NCI-H146 treated with DMSO at 0.1 percent for 48 hours (cell line): ENCODE measurements around the gene DTYMK.

Source experiments
- DNase-seq: peaks from one replicate; lab custom pipeline; 2025; ENCODE audit not compliant: unreplicated experiment; lab: John Stamatoyannopoulos, UW

Gene DTYMK

GRCh38 chr2:241708879-241709278 is 22.3 kb upstream of the DTYMK start:
- DNase-seq, result no peak

DNA sequence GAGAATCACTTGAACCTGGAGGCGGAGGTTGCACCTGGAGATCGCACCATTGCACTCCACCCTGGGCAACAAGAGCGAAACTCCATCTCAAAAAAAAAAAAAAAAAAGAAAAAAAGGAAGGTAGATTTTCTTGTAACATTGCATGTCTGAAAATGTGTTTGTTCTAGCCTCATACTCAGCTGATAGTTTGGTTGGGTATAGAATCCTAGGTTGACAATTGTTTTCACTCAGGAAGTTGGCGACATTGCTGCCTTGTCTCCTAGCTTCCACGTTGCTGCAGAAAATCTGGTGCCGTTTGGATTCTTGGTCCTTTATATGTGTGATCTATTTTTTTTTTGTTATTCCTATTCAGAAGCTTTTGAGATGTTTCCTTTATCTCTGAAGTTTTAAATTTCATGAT is 19.9 kb upstream of the DTYMK start:
- DNase-seq, result no peak

DNA sequence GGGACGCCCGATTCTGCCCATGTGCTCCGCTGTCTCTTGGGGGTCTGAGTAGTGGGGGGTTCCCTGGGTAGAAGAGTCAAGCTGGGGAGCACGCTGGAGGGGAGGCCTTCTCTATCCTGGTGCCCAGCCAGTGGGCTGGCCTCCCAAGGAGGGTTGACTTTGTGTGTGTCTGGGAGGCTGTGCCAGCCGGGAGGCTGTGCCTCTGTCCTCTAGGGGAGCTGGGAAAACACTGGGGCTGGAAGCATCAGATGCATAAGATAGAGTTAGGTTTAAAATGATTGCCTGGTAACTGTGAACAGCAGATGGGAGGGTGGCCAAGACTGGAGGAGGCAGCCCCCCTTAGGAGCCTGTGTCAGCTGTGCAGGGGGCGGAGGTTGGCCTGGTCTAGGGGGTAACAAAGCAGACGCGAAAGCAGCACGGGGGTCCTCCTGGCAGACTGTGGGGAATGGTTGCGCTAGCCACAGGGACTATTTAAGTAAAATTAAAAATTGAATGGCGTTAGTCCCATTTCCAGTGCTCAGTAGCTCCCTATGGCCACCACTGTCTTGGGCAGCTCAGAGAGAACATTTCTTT is 16.5 kb upstream of the DTYMK start:
- DNase-seq, result no peak

GRCh38 chr2:241702155-241703031 is 15.8 kb upstream of the DTYMK start:
- DNase-seq, result peak; percentile 37

- peak; percentile 55 for DNase-seq
Observed at GRCh38 chr2:241701399-241702154, 15.0 kb upstream of the DTYMK start, which contains the start of gene ING5. TSS of gene ING5 (plus strand) at chr2:241702039. CDS start at chr2:241702066, 27 bp downstream.

DNA sequence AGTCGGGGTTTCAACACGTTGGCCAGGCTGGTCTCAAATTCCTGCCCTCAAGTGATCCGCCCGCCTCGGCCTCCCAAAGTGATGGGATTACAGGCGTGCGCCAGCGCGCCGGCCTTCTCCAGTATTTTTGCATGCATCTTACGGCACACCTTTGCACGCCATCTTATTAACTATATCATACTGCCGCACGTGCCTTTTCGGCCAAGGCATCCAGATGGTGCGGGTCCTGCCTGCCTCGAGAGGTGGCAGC is 14.5 kb upstream of the DTYMK start:
- peak; percentile 62 for DNase-seq

DNA sequence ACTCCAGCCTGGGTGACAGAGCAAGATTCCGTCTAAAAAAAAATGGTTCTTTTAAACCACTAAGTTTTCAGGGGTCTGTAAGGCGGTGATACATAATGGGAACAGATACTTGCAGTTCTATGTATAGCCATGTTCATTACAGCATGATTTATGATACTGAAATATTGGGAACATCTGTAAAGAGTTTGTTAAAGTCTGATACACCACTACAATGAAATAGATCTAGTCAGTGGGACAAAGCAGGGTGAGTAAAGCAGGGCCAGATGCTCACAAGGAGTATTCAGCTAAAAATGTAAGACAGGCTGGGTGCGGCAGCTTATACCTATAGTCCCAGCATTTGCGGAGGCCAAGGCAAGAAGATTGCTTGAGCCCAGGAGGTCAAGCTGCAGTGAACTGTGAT is 9.0 kb upstream of the DTYMK start:
- DNase-seq, result no peak

GRCh38 chr2:241692448-241692847 is 5.8 kb upstream of the DTYMK start:
- DNase-seq, result no peak

DNA sequence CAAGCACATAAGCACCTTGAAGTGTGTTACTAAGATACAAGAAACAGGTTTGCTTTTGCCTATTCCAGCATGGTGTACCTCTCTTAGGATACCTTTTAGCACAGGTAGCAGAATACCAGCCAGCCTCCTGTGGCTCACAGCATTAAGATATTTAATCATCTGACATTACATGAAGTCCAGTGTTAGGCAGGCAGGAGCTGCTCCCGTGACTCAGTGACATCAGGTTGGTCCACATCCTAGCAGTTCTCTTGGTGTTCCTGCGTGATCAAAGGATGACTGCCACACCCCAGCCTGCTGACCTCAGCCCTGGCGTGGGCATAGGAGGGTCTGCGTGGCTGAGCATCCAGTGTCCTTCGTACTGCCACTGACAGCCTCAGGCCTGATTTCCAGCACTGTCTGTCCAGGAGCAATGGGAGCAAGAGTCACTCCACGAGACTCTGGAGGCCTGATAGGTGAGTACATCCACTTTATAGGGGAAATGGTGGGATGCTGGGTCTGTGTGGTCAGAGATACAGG is 3.6 kb upstream of the DTYMK start:
- DNase-seq, result no peak

GRCh38 chr2:241689306-241689705 is 2.7 kb upstream of the DTYMK start:
- DNase-seq, result no peak

GRCh38 chr2:241686324-241686649 is 328 bp downstream of the DTYMK start:
- DNase-seq, result no peak

DNA sequence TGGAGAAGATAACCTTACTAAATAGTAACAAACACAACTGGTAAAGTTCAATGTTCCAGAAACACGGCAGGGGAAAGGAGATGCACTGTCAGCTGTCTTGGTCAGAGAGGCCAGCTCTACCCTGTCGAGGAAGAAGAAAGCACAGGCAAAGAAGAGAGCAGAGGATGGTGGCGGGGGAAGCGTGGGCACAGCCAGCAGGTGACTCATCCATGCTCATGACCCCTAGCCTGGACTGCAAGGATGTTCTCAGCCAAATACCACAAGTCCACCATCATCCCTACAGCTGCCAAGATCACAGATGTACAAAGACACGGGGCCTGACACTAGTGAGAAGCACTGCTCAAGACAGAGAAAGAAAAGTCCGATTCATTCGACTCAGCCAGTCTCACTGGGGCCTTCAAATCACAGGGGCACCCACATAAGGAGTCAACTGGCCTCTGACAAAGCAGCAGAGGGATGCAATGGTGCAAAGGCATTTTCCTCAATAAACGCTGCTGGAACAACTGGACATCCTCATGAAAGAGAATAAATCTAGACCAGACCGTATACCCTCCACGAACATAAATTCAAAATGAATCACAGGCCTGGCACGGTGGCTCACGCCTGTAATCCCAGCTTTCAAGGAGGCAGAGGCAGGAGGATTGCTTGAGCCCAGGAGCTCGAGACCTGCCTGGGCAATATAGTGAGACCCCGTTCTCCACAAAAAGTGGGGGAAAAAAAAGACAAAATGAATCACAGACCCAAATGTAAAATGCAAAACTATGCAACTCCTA is 5.6 kb downstream of the DTYMK start:
- DNase-seq, result no peak

DNA sequence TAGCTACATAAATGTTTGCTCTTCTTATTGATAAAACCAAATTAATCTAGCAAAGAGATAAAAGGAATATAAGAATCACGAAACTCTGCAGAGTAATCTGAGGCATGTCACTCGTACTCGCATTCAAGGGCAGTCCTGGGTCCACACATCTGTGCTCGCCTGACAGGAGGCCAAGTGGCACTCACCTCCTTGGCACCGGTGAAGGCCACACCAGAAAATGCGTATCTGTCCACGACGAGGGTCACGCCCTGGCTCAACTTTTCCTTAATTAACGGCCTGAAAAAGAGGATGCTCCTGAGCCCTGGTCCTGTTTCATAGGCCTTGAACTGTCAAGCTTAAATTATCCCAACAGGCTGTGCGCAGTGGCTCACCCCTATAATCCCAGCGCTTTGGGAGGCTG is 6.6 kb downstream of the DTYMK start:
- DNase-seq, result no peak

- DNase-seq, result no peak
Observed at GRCh38 chr2:241678784-241679540, 7.7 kb downstream of the DTYMK start.

GRCh38 chr2:241678307-241678706 is 8.3 kb downstream of the DTYMK start:
- DNase-seq, result no peak

DNA sequence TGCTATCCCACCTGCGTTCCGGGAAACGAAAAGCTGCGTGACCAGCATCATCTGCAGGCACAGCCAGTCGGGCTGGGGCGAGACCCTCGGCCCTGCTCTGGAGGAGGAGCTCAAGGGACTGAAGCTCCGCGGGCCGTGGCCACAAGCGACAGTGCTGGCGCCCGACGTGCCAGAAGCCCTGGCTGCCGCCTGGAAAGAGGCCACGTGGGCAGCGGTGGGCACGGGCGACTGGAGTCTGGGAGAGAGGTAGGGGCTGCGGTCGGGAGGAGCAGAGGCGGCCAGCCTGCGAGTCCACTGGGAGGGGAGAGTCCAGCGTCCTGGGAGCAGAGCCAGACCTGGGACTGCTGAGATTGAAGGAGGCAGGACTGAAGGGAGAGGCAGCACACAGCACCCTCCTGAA is 9.2 kb downstream of the DTYMK start:
- DNase-seq, result no peak

GRCh38 chr2:241676665-241677064 is 9.9 kb downstream of the DTYMK start:
- DNase-seq, result no peak

DNA sequence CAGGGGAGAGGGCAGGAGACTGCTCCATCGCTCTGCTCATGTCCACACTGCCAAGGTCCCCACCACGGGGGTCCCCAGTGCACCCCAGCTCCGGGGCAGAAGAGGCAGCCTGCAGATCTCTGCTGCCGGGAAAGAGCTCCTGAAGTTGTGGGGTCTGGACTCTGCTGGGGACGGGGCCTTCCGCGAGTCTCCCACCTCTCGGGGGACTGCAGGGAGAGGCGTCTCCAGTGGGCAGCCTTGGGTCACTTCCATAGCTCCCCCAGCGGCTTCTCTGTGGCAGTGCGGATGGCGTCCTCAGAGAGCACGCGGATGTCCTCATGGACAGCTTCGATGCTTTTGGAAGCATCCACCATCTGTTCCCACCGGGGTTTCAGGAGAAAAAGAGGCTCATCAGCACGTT is 10.7 kb downstream of the DTYMK start:
- DNase-seq, result no peak

GRCh38 chr2:241673797-241674725 is 12.6 kb downstream of the DTYMK start:
- no peak for DNase-seq
